NCI-H2107 (cell line): ENCODE data around the gene PGS1.

Experiments
- DNase-seq: peaks from one replicate; lab custom pipeline; 2025; lab: John Stamatoyannopoulos, UW

Gene PGS1

GRCh38 chr17:78473951-78474613, 95.6 kb downstream of the PGS1 start:
- no peak for DNase-seq
